H1 (cell line): ENCODE measurements around the gene HS1BP3. TPM values are rescaled to one million over a fixed set of nuclear protein-coding genes. Genes with fewer than 3 reads are reported as not detected.

ENCODE experiments used
- CBX5 ChIP-seq: fragments of 300-800, 300-1000 bp; sonication (generic); IDR thresholded peaks from 2 replicates; pipeline ENCODE4 v1.7.1; 2016; ENCODE audit warnings: antibody characterized with exemption, low read length, low read depth
- EP300 ChIP-seq, 2 experiments: IDR thresholded peaks; 1 replicate in 1 of 2; 2 replicates in 1 of 2; pipeline ENCODE4 v1.6.1; 2011 to 2012; ENCODE audit warnings: low read depth in 2 of 2, low read length in 2 of 2, mild to moderate bottlenecking in 2 of 2, borderline replicate concordance in 1 of 2, inconsistent platforms in 1 of 2, moderate library complexity in 1 of 2
- GTF2F1 ChIP-seq: IDR thresholded peaks from 2 replicates; pipeline ENCODE4 v1.6.1; 2012; ENCODE audit warnings: low read depth, low read length, improper control_type of control experiment, borderline replicate concordance
- polyA plus RNA-seq, 7 experiments: library from polyadenylated mRNA; depleted of rRNA in 3 of 7; stranded (reverse) in 5 of 7; unstranded in 2 of 7; fragments of >200 nt in 5 of 7; fragments of 200-250 nt in 2 of 7; gene quantifications; 1 replicate in 5 of 7; 2 replicates in 1 of 7; 4 replicates in 1 of 7; pipeline versions ENCODE4 v1.2.1 to v1.2.3, GENCODE V29; 2011 to 2013; ENCODE audit warnings: missing spikeins in 2 of 7, mixed read lengths in 2 of 7
- total RNA-seq: library from RNA; stranded (reverse); fragmentation: NEBNext Ultra II Directional; extraction: Animal tissue kit (Norgen Biotek cat#: 25700); gene quantifications from 2 replicates; pipeline ENCODE4 v1.2.1, GENCODE V29; 2021

The HS1BP3 gene
- total and polyA plus RNA-seq, 2 of the 8 experiments (the other 6 are each of a cell fraction or from before 2014, with no cell fraction given) = 11.1 to 11.3 TPM

DNA sequence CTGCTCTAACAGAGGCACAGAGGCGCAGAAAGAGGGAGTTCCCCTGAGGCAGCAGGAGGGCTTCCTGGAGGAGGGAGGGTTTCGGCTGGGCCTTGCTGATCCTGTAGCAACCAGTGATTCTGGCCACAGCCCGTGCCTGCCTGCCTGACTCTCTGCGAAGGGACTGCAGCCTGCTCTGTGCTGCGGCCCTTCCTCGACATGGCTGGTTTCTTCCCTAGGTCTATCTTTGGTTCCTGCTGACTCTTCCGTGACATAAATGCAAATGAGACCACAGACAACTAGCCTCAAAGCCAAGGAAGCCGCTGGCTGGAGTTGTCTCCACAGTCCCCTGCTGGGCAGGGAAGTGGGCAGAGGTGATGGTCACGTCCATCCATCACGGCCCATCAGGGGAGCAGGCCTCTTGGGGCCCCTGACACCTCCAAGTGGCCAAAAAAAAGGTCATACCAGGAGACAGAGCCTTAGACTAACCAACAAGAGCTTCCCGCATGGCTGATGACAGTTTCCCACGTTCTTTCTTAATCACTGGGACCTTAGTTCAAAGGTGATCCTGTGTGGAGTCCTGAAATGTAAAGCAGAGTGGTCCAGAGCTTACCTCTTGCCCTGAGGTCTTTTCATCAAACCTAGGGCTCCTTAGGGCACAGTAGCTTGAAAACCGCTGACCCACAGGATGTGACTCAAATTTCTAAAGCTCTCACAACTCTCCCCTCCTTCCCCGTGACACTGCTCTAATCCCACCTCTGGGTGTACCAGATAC, 55.3 kb downstream of the HS1BP3 start (continued):
- TF ChIP-seq GTF2F1 = no peak
- TF ChIP-seq CBX5 = no peak
- TF ChIP-seq EP300 (IDR thresholded peaks at IDR 0.05; ENCODE audit: borderline replicate concordance in 1 of 2, low read depth in 2 of 2, low read length in 2 of 2) = no peak
